Measurements from ENCODE around the gene CD160. TPM values are rescaled to one million over a fixed set of nuclear protein-coding genes. Genes with fewer than 3 reads are reported as not detected.
"Not testable (repeated sequence)": the region's sequence is repeated elsewhere in the genome, so short reads cannot be mapped to it uniquely, and the experiment has no call there.

Gene CD160
- total and polyA plus RNA-seq, 2 donors (not counting 1 experiment from before 2014, with no cell fraction given) = 0.10 TPM; not detected in 1

DNA sequence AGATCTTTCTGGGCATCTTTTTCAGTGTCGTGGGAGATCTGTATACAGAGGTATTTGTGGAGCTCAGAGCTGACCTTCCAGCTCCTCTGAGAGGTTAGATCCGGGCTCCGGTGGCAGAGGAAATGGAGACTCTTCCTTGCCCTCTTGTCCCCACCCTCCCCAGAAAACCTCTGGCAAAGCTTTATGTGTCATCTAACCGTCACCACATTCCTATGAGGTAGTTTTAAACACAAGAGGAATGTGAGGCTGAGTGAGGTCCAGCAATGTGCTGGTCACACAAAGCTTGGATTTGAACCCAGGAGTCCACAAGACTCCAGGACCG, 1.2 kb downstream of the CD160 start:
- Histone ChIP-seq H3K27me3 (replicated peaks in 1 of 4; ENCODE audit: control extremely low read depth in 1 of 4, control insufficient read depth in 3 of 4, insufficient read depth in 4 of 4, low read length in 3 of 4) (peaks cover 0 to 19% (median 9%) of the 10 kb centered on the region in 4 experiments), H3K9me3 (ENCODE audit: control extremely low read depth in 1 of 3, control insufficient read depth in 2 of 3, insufficient read depth in 1 of 3, low read length in 2 of 3) (peaks cover 0 to 4% (median 0%) of the 10 kb centered on the region in 3 donors), H3K27ac (ENCODE audit: low read length in 2 of 2) (no peak overlapping the region), H3K4me1 (ENCODE audit: control insufficient read depth in 2 of 2, insufficient read depth in 2 of 2, low read length in 2 of 2) (peaks cover 10% of the 10 kb centered on the region in 2 donors), H2AFZ (ENCODE audit: insufficient read depth, low read depth, low read length, poor library complexity, severe bottlenecking) (peak overlapping the region; percentile 70), H3K9ac (ENCODE audit: low read length) (peak overlapping the region; percentile 41), H4K20me1 (ENCODE audit: control insufficient read depth, insufficient read depth, low read length, poor library complexity, severe bottlenecking) (no peaks in the 10 kb centered on the region), H3K4me3 (ENCODE audit: control extremely low read depth in 1 of 5, extremely low read depth in 1 of 5, insufficient read depth in 1 of 5, low read depth in 2 of 5, low read length in 4 of 5) (no peak overlapping the region), H3K36me3 (replicated peaks in 1 of 2; ENCODE audit: control extremely low read depth in 1 of 2, control insufficient read depth in 1 of 2, extremely low read depth in 1 of 2, insufficient read depth in 2 of 2, low read length in 1 of 2) (no peaks in the 10 kb centered on the region), H3K4me2 (replicated peaks; ENCODE audit: low read depth, low read length, poor library complexity, severe bottlenecking) (peak overlapping the region; percentile 71), H3K79me2 (ENCODE audit: control insufficient read depth, insufficient read depth, low read length) (no peaks in the 10 kb centered on the region)
- ChIA-PET POLR2A (no interaction called here), CTCF (interaction anchor here (0.8 to 1.5 kb wide), 9 partner anchors 8 to 36 kb away, joined by 3 to 7 read pairs (median 4); partner anchors contain the start of gene PDZK1)
- peaks cover 20% of the 10 kb centered on the region for H3K27me3 Mint-ChIP-seq
- TF ChIP-seq, protein P1, sequence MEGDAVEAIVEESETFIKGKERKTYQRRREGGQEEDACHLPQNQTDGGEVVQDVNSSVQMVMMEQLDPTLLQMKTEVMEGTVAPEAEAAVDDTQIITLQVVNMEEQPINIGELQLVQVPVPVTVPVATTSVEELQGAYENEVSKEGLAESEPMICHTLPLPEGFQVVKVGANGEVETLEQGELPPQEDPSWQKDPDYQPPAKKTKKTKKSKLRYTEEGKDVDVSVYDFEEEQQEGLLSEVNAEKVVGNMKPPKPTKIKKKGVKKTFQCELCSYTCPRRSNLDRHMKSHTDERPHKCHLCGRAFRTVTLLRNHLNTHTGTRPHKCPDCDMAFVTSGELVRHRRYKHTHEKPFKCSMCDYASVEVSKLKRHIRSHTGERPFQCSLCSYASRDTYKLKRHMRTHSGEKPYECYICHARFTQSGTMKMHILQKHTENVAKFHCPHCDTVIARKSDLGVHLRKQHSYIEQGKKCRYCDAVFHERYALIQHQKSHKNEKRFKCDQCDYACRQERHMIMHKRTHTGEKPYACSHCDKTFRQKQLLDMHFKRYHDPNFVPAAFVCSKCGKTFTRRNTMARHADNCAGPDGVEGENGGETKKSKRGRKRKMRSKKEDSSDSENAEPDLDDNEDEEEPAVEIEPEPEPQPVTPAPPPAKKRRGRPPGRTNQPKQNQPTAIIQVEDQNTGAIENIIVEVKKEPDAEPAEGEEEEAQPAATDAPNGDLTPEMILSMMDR (IDR thresholded peaks at IDR 0.05) = no peak
- TF ChIP-seq EZH2 (IDR thresholded peaks at IDR 0.05; ENCODE audit: borderline replicate concordance, insufficient read depth, low read depth, low read length, poor library complexity, severe bottlenecking) = no peak
- intact Hi-C loops (cut with micrococcal nuclease) = no loop called here
- ATAC-seq (ENCODE audit: low read depth) (no peak), DNase-seq (no peak)
- H3K9me3 Mint-ChIP-seq (ENCODE audit: insufficient read depth) = no peaks in the 10 kb centered on the region
- 62% methylated on average over 2 of the region's 5 CpGs for WGBS (ENCODE audit: insufficient coverage)
- peaks cover 9% of the 10 kb centered on the region for H3K4me1 Mint-ChIP-seq
- no peak overlapping the region for H3K27ac Mint-ChIP-seq
- H3K4me3 Mint-ChIP-seq = no peak overlapping the region

DNA sequence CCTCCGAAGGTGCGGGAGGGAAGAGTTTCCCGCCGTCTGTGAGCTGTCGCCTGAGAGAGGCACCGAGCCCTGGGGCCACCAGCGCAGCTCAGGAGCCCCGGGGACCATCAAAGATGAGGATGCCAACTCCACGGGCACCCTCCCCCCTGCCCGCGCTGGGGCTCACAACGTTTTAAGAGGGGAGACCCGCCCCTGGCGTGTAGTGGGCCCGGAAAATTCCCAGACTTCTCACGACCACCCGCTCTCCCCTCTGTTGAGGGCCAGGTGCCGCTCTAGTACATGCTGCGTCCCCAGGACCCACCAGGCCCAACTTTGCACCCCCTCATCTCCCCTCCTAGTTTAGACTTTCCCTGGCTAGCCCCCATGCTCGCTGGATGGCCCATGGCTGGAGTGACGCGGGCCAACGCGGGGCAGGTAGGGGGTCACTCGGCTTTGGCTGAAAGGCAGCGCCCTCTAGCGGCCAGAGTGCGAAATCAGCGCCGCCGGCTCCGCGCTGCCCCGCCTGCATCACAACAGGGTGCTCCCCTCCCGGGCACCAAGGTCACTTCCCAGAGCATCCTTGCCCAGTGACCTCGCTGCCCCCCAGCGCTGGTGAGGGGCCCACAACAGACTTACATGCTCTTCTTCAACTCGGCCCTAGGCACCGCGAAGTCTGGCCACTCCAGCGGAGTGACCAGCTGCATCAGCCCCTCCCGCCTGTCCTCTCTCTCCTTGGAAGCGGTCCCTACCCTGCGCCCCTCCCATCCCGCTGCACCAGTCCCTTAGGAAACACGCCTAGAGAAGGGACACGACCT, 1.8 kb downstream of the CD160 start:
- Histone ChIP-seq H3K27ac (ENCODE audit: low read length in 2 of 2) (no peak overlapping the region), H3K4me1 (ENCODE audit: control insufficient read depth in 2 of 2, insufficient read depth in 2 of 2, low read length in 2 of 2) (peaks cover 10% of the 10 kb centered on the region in 2 donors), H2AFZ (ENCODE audit: insufficient read depth, low read depth, low read length, poor library complexity, severe bottlenecking) (peak overlapping the region; percentile 70), H3K36me3 (replicated peaks in 1 of 2; ENCODE audit: control extremely low read depth in 1 of 2, control insufficient read depth in 1 of 2, extremely low read depth in 1 of 2, insufficient read depth in 2 of 2, low read length in 1 of 2) (no peaks in the 10 kb centered on the region), H3K4me3 (ENCODE audit: control extremely low read depth in 1 of 5, extremely low read depth in 1 of 5, insufficient read depth in 1 of 5, low read depth in 2 of 5, low read length in 4 of 5) (peak overlapping the region in 3 of 5 experiments; percentile 5 to 46 (median 36)), H3K4me2 (replicated peaks; ENCODE audit: low read depth, low read length, poor library complexity, severe bottlenecking) (peak overlapping the region; percentile 71), H3K27me3 (replicated peaks in 1 of 4; ENCODE audit: control extremely low read depth in 1 of 4, control insufficient read depth in 3 of 4, insufficient read depth in 4 of 4, low read length in 3 of 4) (peaks cover 0 to 19% (median 9%) of the 10 kb centered on the region in 4 experiments), H3K9me3 (ENCODE audit: control extremely low read depth in 1 of 3, control insufficient read depth in 2 of 3, insufficient read depth in 1 of 3, low read length in 2 of 3) (peaks cover 0 to 4% (median 0%) of the 10 kb centered on the region in 3 donors), H3K9ac (ENCODE audit: low read length) (peak overlapping the region; percentile 41), H4K20me1 (ENCODE audit: control insufficient read depth, insufficient read depth, low read length, poor library complexity, severe bottlenecking) (no peaks in the 10 kb centered on the region), H3K79me2 (ENCODE audit: control insufficient read depth, insufficient read depth, low read length) (no peaks in the 10 kb centered on the region)
- ATAC-seq (ENCODE audit: low read depth) (peak; percentile 86), DNase-seq (peak; percentile 79)
- peak overlapping the region; percentile 16 for H3K27ac Mint-ChIP-seq
- peak overlapping the region; percentile 74 for H3K4me3 Mint-ChIP-seq
- 15% methylated on average over 47 of the region's 47 CpGs for WGBS (ENCODE audit: insufficient coverage)
- peaks cover 9% of the 10 kb centered on the region for H3K4me1 Mint-ChIP-seq
- no peaks in the 10 kb centered on the region for H3K9me3 Mint-ChIP-seq (ENCODE audit: insufficient read depth)
- no peak for TF ChIP-seq EZH2 (IDR thresholded peaks at IDR 0.05; ENCODE audit: borderline replicate concordance, insufficient read depth, low read depth, low read length, poor library complexity, severe bottlenecking)
- TF ChIP-seq, protein P1 (IDR thresholded peaks at IDR 0.05) = peak; percentile 98
- intact Hi-C loops (cut with micrococcal nuclease) = no loop called here
- peaks cover 20% of the 10 kb centered on the region for H3K27me3 Mint-ChIP-seq
- POLR2A ChIA-PET = interaction anchor here (0.7 kb wide), 1 partner anchor 316 kb away, joined by 3 read pairs; no protein-coding TSS in a partner anchor
- CTCF ChIA-PET = interaction anchor here (0.6 to 1.5 kb wide), 14 partner anchors 8 to 311 kb away, joined by 3 to 7 read pairs (median 4); partner anchors contain the start of gene PDZK1

DNA sequence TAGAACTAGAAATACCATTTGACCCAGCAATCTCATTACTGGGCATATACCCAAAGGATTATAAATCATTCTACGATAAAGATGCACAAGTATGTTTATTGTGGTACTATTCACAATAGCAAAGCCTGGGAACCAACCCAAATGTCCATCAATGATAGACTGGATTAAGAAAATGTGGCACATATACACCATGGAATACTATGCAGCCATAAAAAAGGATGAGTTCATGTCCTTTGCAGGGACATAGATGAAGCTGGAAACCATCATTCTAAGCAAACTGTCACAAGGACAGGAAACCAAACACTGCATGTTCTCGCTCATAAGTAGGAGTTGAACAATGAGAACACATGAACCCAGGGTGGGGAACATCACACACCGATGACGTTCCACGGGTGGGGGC, 6.9 kb downstream of the CD160 start:
- H3K4me1 Mint-ChIP-seq; H2AFZ ChIP-seq (ENCODE audit: insufficient read depth, low read depth, low read length, poor library complexity, severe bottlenecking); H3K9me3 ChIP-seq (ENCODE audit: control extremely low read depth in 1 of 3, control insufficient read depth in 2 of 3, insufficient read depth in 1 of 3, low read length in 2 of 3); H3K4me3 ChIP-seq (ENCODE audit: control extremely low read depth in 1 of 5, extremely low read depth in 1 of 5, insufficient read depth in 1 of 5, low read depth in 2 of 5, low read length in 4 of 5); POLR2A ChIA-PET; H3K4me3 Mint-ChIP-seq; intact Hi-C loops (cut with micrococcal nuclease); H3K27ac ChIP-seq (ENCODE audit: low read length in 2 of 2); H4K20me1 ChIP-seq (ENCODE audit: control insufficient read depth, insufficient read depth, low read length, poor library complexity, severe bottlenecking); DNase-seq; ATAC-seq (ENCODE audit: low read depth); H3K36me3 ChIP-seq (replicated peaks in 1 of 2; ENCODE audit: control extremely low read depth in 1 of 2, control insufficient read depth in 1 of 2, extremely low read depth in 1 of 2, insufficient read depth in 2 of 2, low read length in 1 of 2); H3K9ac ChIP-seq (ENCODE audit: low read length); H3K4me2 ChIP-seq (replicated peaks; ENCODE audit: low read depth, low read length, poor library complexity, severe bottlenecking); H3K9me3 Mint-ChIP-seq (ENCODE audit: insufficient read depth); CTCF ChIA-PET; H3K27ac Mint-ChIP-seq; H3K4me1 ChIP-seq (ENCODE audit: control insufficient read depth in 2 of 2, insufficient read depth in 2 of 2, low read length in 2 of 2); H3K27me3 ChIP-seq (replicated peaks in 1 of 4; ENCODE audit: control extremely low read depth in 1 of 4, control insufficient read depth in 3 of 4, insufficient read depth in 4 of 4, low read length in 3 of 4); H3K79me2 ChIP-seq (ENCODE audit: control insufficient read depth, insufficient read depth, low read length): not testable (repeated sequence)
- peaks cover 14% of the 10 kb centered on the region for H3K27me3 Mint-ChIP-seq
- WGBS (ENCODE audit: insufficient coverage) = no CpG with 5 or more reads among the region's 5 CpGs

All from B cell (primary cell).